ENCODE results near the gene LYST. TPM values are rescaled to one million over a fixed set of nuclear protein-coding genes. Genes with fewer than 3 reads are reported as not detected.

The LYST gene
- total and polyA plus RNA-seq, 2 experiments from 2014 or later: 3.0 to 6.1 TPM

GRCh38 chr1:235749755-235750300, 116.9 kb downstream of the LYST start:
- TF ChIP-seq, protein P1, sequence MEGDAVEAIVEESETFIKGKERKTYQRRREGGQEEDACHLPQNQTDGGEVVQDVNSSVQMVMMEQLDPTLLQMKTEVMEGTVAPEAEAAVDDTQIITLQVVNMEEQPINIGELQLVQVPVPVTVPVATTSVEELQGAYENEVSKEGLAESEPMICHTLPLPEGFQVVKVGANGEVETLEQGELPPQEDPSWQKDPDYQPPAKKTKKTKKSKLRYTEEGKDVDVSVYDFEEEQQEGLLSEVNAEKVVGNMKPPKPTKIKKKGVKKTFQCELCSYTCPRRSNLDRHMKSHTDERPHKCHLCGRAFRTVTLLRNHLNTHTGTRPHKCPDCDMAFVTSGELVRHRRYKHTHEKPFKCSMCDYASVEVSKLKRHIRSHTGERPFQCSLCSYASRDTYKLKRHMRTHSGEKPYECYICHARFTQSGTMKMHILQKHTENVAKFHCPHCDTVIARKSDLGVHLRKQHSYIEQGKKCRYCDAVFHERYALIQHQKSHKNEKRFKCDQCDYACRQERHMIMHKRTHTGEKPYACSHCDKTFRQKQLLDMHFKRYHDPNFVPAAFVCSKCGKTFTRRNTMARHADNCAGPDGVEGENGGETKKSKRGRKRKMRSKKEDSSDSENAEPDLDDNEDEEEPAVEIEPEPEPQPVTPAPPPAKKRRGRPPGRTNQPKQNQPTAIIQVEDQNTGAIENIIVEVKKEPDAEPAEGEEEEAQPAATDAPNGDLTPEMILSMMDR (IDR thresholded peaks at IDR 0.05; ENCODE audit: poor library complexity): no peak
- TF ChIP-seq EZH2phosphoT487 (IDR thresholded peaks at IDR 0.05; ENCODE audit: low read depth, severe bottlenecking, unreplicated experiment) (no peak), EZH2 (IDR thresholded peaks at IDR 0.05; ENCODE audit: borderline replicate concordance) (no peak)

DNA sequence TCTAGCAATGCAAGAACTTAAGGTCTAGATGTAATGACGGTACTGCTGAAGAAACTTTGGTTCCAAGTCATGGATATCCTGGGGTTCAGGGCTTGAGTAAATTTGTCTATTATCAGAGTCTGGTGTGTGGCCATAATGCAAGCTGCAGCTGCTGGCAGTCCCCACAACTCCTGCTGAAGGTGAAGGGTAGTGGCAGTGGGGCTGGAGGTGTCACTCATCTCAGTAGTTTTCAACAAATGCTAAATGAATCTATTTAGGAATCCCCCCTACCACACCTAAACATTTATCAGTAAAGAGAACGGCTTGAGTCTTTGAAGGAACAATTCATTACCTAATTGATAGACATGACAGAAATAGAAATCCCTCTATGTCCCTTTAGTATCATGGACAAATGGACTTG, 118.0 kb downstream of the LYST start:
- no peak overlapping the region for H3K27ac ChIP-seq
- H3K9me3 ChIP-seq (ENCODE audit: low read depth): no peaks in the 10 kb centered on the region
- H3K4me1 ChIP-seq (ENCODE audit: insufficient read depth): no peaks in the 10 kb centered on the region
- no peaks in the 10 kb centered on the region for H3K9me2 ChIP-seq (replicated peaks; ENCODE audit: insufficient read depth)
- TF ChIP-seq, protein P1 (IDR thresholded peaks at IDR 0.05; ENCODE audit: poor library complexity): no peak
- TF ChIP-seq EZH2phosphoT487 (IDR thresholded peaks at IDR 0.05; ENCODE audit: low read depth, severe bottlenecking, unreplicated experiment) (no peak), EZH2 (IDR thresholded peaks at IDR 0.05; ENCODE audit: borderline replicate concordance) (no peak)
- H4K20me1 ChIP-seq (ENCODE audit: insufficient read depth, poor library complexity, severe bottlenecking): no peaks in the 10 kb centered on the region
- no peak for DNase-seq (ENCODE audit: low spot score)
- no peak overlapping the region for H3K4me2 ChIP-seq
- no peak overlapping the region for H2AFZ ChIP-seq
- no peak overlapping the region for H3K4me3 ChIP-seq
- 89% methylated on average over 2 of the region's 2 CpGs for WGBS (ENCODE audit: low lambda C conversion rate, missing lambda C conversion rate)
- H3K36me3 ChIP-seq (replicated peaks; ENCODE audit: insufficient read depth, low read depth): no peaks in the 10 kb centered on the region
- no peaks in the 10 kb centered on the region for H3K79me2 ChIP-seq
- H3K27me3 ChIP-seq: no peaks in the 10 kb centered on the region

More at GRCh38 chr1:235749755-235750300, 116.9 kb downstream of the LYST start:
- Histone ChIP-seq H3K9me2 (replicated peaks; ENCODE audit: insufficient read depth) (no peaks in the 10 kb centered on the region), H3K27ac (no peak overlapping the region), H3K27me3 (no peaks in the 10 kb centered on the region), H3K4me2 (peak overlapping the region; percentile 19), H3K4me1 (ENCODE audit: insufficient read depth) (no peaks in the 10 kb centered on the region), H3K79me2 (no peaks in the 10 kb centered on the region), H3K36me3 (replicated peaks; ENCODE audit: insufficient read depth, low read depth) (no peaks in the 10 kb centered on the region), H3K4me3 (no peak overlapping the region), H4K20me1 (ENCODE audit: insufficient read depth, poor library complexity, severe bottlenecking) (no peaks in the 10 kb centered on the region), H3K9me3 (ENCODE audit: low read depth) (no peaks in the 10 kb centered on the region), H2AFZ (no peak overlapping the region)
- DNase-seq (ENCODE audit: low spot score): peak; percentile 7
- WGBS (ENCODE audit: low lambda C conversion rate, missing lambda C conversion rate): 61% methylated on average over 1 of the region's 1 CpG

GRCh38 chr1:235746245-235746644, 120.5 kb downstream of the LYST start:
- Histone ChIP-seq H3K4me3 (no peak overlapping the region), H3K4me2 (no peak overlapping the region), H3K9me2 (replicated peaks; ENCODE audit: insufficient read depth) (no peaks in the 10 kb centered on the region), H2AFZ (no peak overlapping the region), H3K9me3 (ENCODE audit: low read depth) (no peaks in the 10 kb centered on the region), H3K27me3 (no peaks in the 10 kb centered on the region), H3K4me1 (ENCODE audit: insufficient read depth) (no peaks in the 10 kb centered on the region), H3K36me3 (replicated peaks; ENCODE audit: insufficient read depth, low read depth) (no peaks in the 10 kb centered on the region), H4K20me1 (ENCODE audit: insufficient read depth, poor library complexity, severe bottlenecking) (no peaks in the 10 kb centered on the region), H3K27ac (no peak overlapping the region), H3K79me2 (no peaks in the 10 kb centered on the region)
- TF ChIP-seq EZH2 (IDR thresholded peaks at IDR 0.05; ENCODE audit: borderline replicate concordance): no peak
- TF ChIP-seq, protein P1 (IDR thresholded peaks at IDR 0.05; ENCODE audit: poor library complexity): no peak
- WGBS (ENCODE audit: low lambda C conversion rate, missing lambda C conversion rate): 93% methylated on average over 6 of the region's 6 CpGs
- no peak for DNase-seq (ENCODE audit: low spot score)

Measured in hepatocyte (in vitro differentiated cells).